HG03378 (cell line): ENCODE results near the gene CAPN3.

Experiments
- ATAC-seq: cut with Tn5 transposase; IDR thresholded peaks from one replicate; pipeline ENCODE4 v1.9.1; 2021; ENCODE audit warnings: mild to moderate bottlenecking, moderate library complexity; ENCODE audit not compliant: unreplicated experiment

CAPN3 gene

GRCh38 chr15:42449770-42450424 is 90.6 kb downstream of the CAPN3 start:
- no peak for ATAC-seq

- ATAC-seq: no peak
Observed at GRCh38 chr15:42450425-42450790, 91.1 kb downstream of the CAPN3 start.

DNA sequence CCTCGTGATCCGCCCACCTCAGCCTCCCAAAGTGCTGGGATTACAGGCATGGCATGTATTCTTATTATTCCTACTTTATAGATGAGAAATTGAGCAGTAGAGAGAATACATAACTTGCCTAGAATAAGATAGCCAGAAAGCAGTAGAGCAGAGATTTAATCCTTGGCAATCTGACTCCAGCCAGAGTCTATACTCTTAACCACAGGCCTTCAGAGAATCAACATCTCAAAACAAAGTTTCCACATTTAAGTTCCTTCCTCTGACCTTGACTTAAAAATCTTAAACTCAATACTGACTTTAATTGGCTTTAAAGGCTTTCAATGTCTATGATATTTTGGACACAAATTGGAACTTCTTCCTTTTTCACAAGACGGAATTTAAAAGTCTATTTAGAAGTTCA is 94.5 kb downstream of the CAPN3 start:
- ATAC-seq: no peak

DNA sequence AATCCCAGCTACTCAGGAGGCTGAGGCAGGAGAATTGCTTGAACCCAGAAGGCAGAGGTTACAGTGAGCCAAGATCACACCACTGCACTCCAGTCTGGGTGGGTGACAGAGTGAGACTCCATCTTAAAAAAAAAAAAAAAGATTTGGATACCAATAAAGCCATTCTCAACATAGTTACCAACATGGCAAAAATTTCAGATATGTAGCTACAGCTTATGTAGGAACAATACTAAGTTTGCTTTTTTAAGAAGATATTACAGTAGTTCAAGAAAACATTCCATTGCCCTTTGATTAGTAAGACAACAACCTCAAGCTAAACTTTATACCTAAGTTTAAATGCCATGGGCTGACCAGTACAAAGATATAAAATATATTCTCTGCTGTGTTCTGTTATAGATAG is 97.2 kb downstream of the CAPN3 start:
- ATAC-seq: no peak

DNA sequence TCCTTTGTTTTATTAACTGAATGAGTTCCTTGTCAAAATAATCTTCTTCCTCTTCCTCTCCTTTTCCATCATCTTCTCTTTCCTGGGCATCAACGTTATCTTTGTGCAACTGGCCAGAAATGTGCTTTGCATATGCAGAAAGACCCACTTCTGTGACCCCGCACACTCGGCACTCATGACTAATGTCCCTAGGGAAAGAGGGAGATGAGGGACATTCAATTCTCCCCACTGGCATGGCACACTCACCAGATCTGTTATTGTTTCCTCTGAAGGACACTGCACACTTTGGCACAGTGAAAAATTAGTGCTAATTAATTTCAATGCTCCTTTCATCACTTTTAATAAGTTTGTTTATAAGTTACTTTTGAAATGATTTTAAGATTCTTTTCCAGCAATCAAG is 97.7 kb downstream of the CAPN3 start:
- ATAC-seq: no peak

- peak; percentile 68 for ATAC-seq
Observed at GRCh38 chr15:42457445-42458442, 98.4 kb downstream of the CAPN3 start.

DNA sequence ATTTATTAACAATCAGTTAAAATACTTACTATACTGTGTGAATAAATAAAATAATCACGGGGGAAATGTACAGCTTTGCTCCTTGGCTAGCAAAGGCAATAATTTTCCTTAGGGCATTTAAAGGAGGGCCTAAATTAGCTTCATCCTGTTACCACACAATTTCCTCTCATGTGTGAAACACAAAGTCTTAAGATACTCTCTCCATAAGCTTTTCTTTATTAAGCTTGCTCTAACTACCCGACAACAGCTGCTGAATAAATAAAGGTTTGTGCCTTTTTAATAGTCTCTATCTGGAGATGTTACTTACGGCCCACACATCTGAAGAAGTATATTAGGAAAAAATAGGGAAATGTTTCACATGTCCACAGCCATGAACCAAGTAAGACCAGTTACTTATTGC is 102.0 kb downstream of the CAPN3 start:
- ATAC-seq: no peak
